IMR-90 (cell line): ENCODE measurements around the gene MPRIP. TPM values are rescaled to one million over a fixed set of nuclear protein-coding genes. Genes with fewer than 3 reads are reported as not detected.

Experiments used
- ATAC-seq: fragments of 200-7000 bp; cut with Tn5 transposase; 2 replicates; pipeline ENCODE4 v1.9.1; 2020; ENCODE audit warnings: low read depth, mild to moderate bottlenecking, moderate library complexity
- BruUV-seq: library from RNA; stranded (reverse); fragments of 400-500 nt; replicated peaks from 2 replicates; lab custom pipeline; 2021; lab: Mats Ljungman, UMichigan
- CTCF ChIA-PET: fragments of 300-600 bp; formaldehyde crosslinking; extraction: SDS; loops from one replicate; lab custom pipeline; 2021; ENCODE audit warnings: antibody characterized with exemption; lab: Yijun Ruan, JAX
- POLR2A ChIA-PET: fragments of 300-600 bp; sonication (Branson Sonifier 250); formaldehyde crosslinking; loops from one replicate; lab custom pipeline; 2022; ENCODE audit warnings: antibody characterized with exemption; ENCODE audit not compliant: unreplicated experiment; lab: Charles Lee
- DNase-seq: peaks from one replicate; pipeline ENCODE4 v3.0.0; 2013
- H2AFZ ChIP-seq: replicated peaks from 2 replicates; pipeline ENCODE3; 2013; ENCODE audit warnings: low read length, mild to moderate bottlenecking; ENCODE audit not compliant: poor library complexity
- H2AK5ac ChIP-seq: 2 replicates; pipeline ENCODE4 v1.6.1; 2013; ENCODE audit warnings: low read depth, low read length, inconsistent platforms
- H2AK9ac ChIP-seq: replicated peaks from 2 replicates; pipeline ENCODE3; 2013; ENCODE audit warnings: mild to moderate bottlenecking, low read depth, low read length, moderate library complexity; ENCODE audit not compliant: poor library complexity
- H2BK120ac ChIP-seq: 2 replicates; pipeline ENCODE4 v1.6.1; 2013; ENCODE audit warnings: low read depth, low read length, inconsistent platforms
- H2BK15ac ChIP-seq: 3 replicates; pipeline ENCODE4 v1.6.1; 2013; ENCODE audit warnings: low read depth, low read length, inconsistent platforms
- H2BK20ac ChIP-seq: 2 replicates; pipeline ENCODE4 v1.6.1; 2013; ENCODE audit warnings: low read depth, mild to moderate bottlenecking, inconsistent platforms, low read length, moderate library complexity
- H2BK5ac ChIP-seq: 2 replicates; pipeline ENCODE4 v1.6.1; 2013; ENCODE audit warnings: mild to moderate bottlenecking, low read depth, low read length, inconsistent platforms; ENCODE audit not compliant: poor library complexity, severe bottlenecking
- H3K14ac ChIP-seq: replicated peaks from 2 replicates; pipeline ENCODE4 v1.6.1; 2013; ENCODE audit warnings: low read depth, low read length, inconsistent platforms
- H3K18ac ChIP-seq: 2 replicates; pipeline ENCODE4 v1.6.1; 2013; ENCODE audit warnings: low read depth, low read length, control low read depth
- H3K23ac ChIP-seq: 2 replicates; pipeline ENCODE4 v1.6.1; 2013; ENCODE audit warnings: low read depth, low read length, inconsistent platforms
- H3K27ac ChIP-seq: 2 replicates; pipeline ENCODE4 v1.5.1; 2013; ENCODE audit warnings: mild to moderate bottlenecking, control low read depth, low read length; ENCODE audit not compliant: insufficient read depth
- H3K27me3 ChIP-seq: 2 replicates; pipeline ENCODE4 v1.6.1; 2013; ENCODE audit warnings: low read length; ENCODE audit not compliant: control insufficient read depth, insufficient read depth
- H3K36me3 ChIP-seq: 2 replicates; pipeline ENCODE4 v1.6.1; 2013; ENCODE audit warnings: low read length, mixed read lengths; ENCODE audit not compliant: control insufficient read depth, insufficient read depth
- H3K4ac ChIP-seq: 2 replicates; pipeline ENCODE4 v1.6.1; 2013; ENCODE audit warnings: low read depth, low read length, inconsistent platforms
- H3K4me1 ChIP-seq: 2 replicates; pipeline ENCODE4 v1.6.1; 2013; ENCODE audit warnings: low read length, mixed read lengths; ENCODE audit not compliant: control insufficient read depth, insufficient read depth
- H3K4me2 ChIP-seq: 2 replicates; pipeline ENCODE4 v1.6.1; 2013; ENCODE audit warnings: low read depth, mild to moderate bottlenecking, control low read depth, low read length, moderate library complexity
- H3K4me3 ChIP-seq: 2 replicates; pipeline ENCODE4 v1.5.1; 2013; ENCODE audit warnings: low read depth, mild to moderate bottlenecking, control low read depth, low read length, moderate library complexity; ENCODE audit not compliant: insufficient read depth
- H3K56ac ChIP-seq: 2 replicates; pipeline ENCODE4 v1.6.1; 2013; ENCODE audit warnings: low read length, inconsistent platforms; ENCODE audit not compliant: insufficient read depth; ENCODE audit errors: extremely low read depth
- H3K79me1 ChIP-seq, 2 experiments: 2 replicates each; pipeline ENCODE4 v1.6.1; 2013; ENCODE audit warnings: low read length in 2 of 2, inconsistent platforms in 1 of 2, low read depth in 1 of 2
- H3K9ac ChIP-seq: 2 replicates; pipeline ENCODE4 v1.6.1; 2013; ENCODE audit warnings: low read depth, low read length, control low read depth
- H3K9me1 ChIP-seq: 2 replicates; pipeline ENCODE4 v1.6.1; 2013; ENCODE audit warnings: low read length, inconsistent platforms; ENCODE audit not compliant: insufficient read depth
- H3K9me3 ChIP-seq: 2 replicates; pipeline ENCODE4 v1.6.1; 2013; ENCODE audit warnings: low read length; ENCODE audit not compliant: control insufficient read depth, insufficient read depth
- H4K20me1 ChIP-seq: 2 replicates; pipeline ENCODE4 v1.6.1; 2013; ENCODE audit warnings: low read length, inconsistent platforms; ENCODE audit not compliant: insufficient read depth
- H4K5ac ChIP-seq: 2 replicates; pipeline ENCODE4 v1.6.1; 2013; ENCODE audit warnings: mild to moderate bottlenecking, low read depth, low read length, control low read depth
- H4K8ac ChIP-seq, 2 experiments: 2 replicates each; pipeline ENCODE4 v1.6.1; 2013; ENCODE audit warnings: low read depth in 2 of 2, low read length in 2 of 2, control low read depth in 1 of 2, inconsistent platforms in 1 of 2
- H4K91ac ChIP-seq: 2 replicates; pipeline ENCODE4 v1.6.1; 2013; ENCODE audit warnings: low read depth, low read length, inconsistent platforms; ENCODE audit not compliant: insufficient read depth
- CEBPB ChIP-seq: IDR thresholded peaks from 2 replicates; pipeline ENCODE4 v1.6.1; 2012; ENCODE audit warnings: low read depth, low read length, improper control_type of control experiment
- ELK1 ChIP-seq: fragments of 150-350 bp; IDR thresholded peaks from 2 replicates; pipeline ENCODE4 v1.6.1; 2016; ENCODE audit warnings: low read depth, mild to moderate bottlenecking, low read length, moderate library complexity, borderline replicate concordance
- FOS ChIP-seq: fragments of 150-350 bp; IDR thresholded peaks from 2 replicates; pipeline ENCODE4 v1.6.1; 2016; ENCODE audit warnings: low read depth, low read length
- MAFK ChIP-seq: IDR thresholded peaks from 2 replicates; pipeline ENCODE4 v1.6.1; 2012; ENCODE audit warnings: low read depth, low read length, improper control_type of control experiment
- MAZ ChIP-seq: IDR thresholded peaks from 2 replicates; pipeline ENCODE4 v1.6.1; 2012; ENCODE audit warnings: low read depth, mild to moderate bottlenecking, low read length, improper control_type of control experiment, moderate library complexity, borderline replicate concordance
- POLR2A ChIP-seq: IDR thresholded peaks from 2 replicates; pipeline ENCODE4 v1.6.1; 2012; ENCODE audit warnings: mild to moderate bottlenecking, low read depth, low read length
- USF2 ChIP-seq: fragments of 150-350 bp; IDR thresholded peaks from 2 replicates; pipeline ENCODE4 v1.6.1; 2017; ENCODE audit warnings: mild to moderate bottlenecking, antibody characterized with exemption, low read length, low read depth
- WGBS, 2 experiments: methylation state at CpG; one replicate each; pipeline versions ENCODE4 v1.1.5 to v1.1.7; 2013; ENCODE audit warnings: missing lambda C conversion rate in 2 of 2; ENCODE audit not compliant: insufficient read length in 1 of 2; ENCODE audit errors: extremely low coverage in 2 of 2; 5-methylcytosine and 5-hydroxymethylcytosine counted together
- dilution Hi-C: fragments of 300-500 bp; cut with HindIII; formaldehyde crosslinking; loops from one replicate; pipeline ENCODE4 v1.14.3; 2018; ENCODE audit warnings: low sequenced_read_pairs; ENCODE audit not compliant: unreplicated experiment
- in situ Hi-C: fragments of 300-500 bp; cut with MboI; formaldehyde crosslinking; loops from 3 replicates; pipeline ENCODE4 v1.14.3; 2019; ENCODE audit warnings: low sequenced_read_pairs, inconsistent platforms, mixed read lengths
- intact Hi-C: fragments of 100-400 bp; cut with micrococcal nuclease; formaldehyde crosslinking; loops from 2 replicates; pipeline ENCODE4 v1.10.0; 2022
- polyA plus RNA-seq, 3 experiments: library from polyadenylated mRNA; depleted of rRNA; stranded (reverse); fragments of >200 nt; gene quantifications; 2 replicates each; pipeline ENCODE4 v1.2.3, GENCODE V29; 2012; ENCODE audit warnings: low replicate concordance in 1 of 3
- total RNA-seq: library from RNA; depleted of rRNA; stranded (reverse); fragments of >200 nt; gene quantifications from 2 replicates; pipeline ENCODE4 v1.2.3, GENCODE V29; 2012
- TF ChIP-seq, protein P1 (sequence below): conservative IDR thresholded peaks from 2 replicates; pipeline ENCODE4 v1.5.1; 2012; ENCODE audit warnings: mild to moderate bottlenecking, low read depth, low read length, improper control_type of control experiment

The MPRIP gene
- total and polyA plus RNA-seq, 2 of the 4 experiments (the other 2 are of a cell fraction): 111 to 149 TPM

DNA sequence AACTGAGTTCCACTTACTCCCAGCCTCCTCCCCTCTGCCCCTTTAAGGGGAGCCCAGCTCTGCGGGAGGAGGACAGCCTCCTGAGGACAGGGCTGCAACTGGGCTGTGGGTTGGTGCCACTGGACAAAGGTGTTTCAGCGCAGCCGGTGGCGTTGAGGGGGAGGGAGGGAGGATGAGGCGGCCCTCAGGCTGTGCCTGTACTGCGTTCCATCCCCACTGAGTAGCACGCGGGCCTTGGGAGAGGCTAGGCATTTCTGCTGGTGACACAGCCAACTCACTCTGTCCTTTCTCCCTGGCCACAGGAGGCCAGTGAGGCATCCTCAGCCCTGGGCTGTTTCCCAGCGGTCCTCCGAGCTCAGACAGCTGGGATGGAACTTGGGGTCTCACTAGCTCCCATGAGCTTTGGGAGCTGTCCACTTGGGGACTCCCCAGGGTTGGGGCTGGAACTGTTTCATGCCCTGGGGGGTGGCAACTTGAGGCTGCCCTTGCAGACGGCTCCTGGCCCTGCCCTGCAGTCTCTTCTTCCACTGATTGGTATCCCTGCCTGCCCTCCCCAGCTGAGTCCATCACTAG is 70.5 kb downstream of the MPRIP start:
- Histone ChIP-seq H3K9ac (no peak overlapping the region), H3K18ac (no peak overlapping the region), H3K79me1 (peaks cover 48 to 98% of the 10 kb centered on the region in 2 experiments), H4K20me1 (peaks cover 99% of the 10 kb centered on the region), H3K4me2 (no peak overlapping the region), H3K4me3 (no peak overlapping the region), H4K8ac (no peak overlapping the region), H2AK9ac (no peak overlapping the region), H3K4me1 (peaks cover 19% of the 10 kb centered on the region), H4K91ac (no peak overlapping the region), H3K9me1 (peaks cover 61% of the 10 kb centered on the region), H3K27me3 (no peaks in the 10 kb centered on the region), H2AFZ (peak overlapping the region; percentile 44), H3K27ac (no peak overlapping the region), H2AK5ac (no peak overlapping the region), H3K4ac (no peak overlapping the region), H3K14ac (no peak overlapping the region; the same call in 1 of the 2 replicates), H2BK15ac (no peak overlapping the region), H2BK5ac (no peak overlapping the region), H3K56ac (no peak overlapping the region), H4K5ac (no peak overlapping the region), H3K9me3 (no peaks in the 10 kb centered on the region), H2BK120ac (no peak overlapping the region), H3K23ac (no peak overlapping the region), H2BK20ac (no peak overlapping the region), H3K36me3 (no peaks in the 10 kb centered on the region)
- in situ Hi-C loops (no loop called here), dilution Hi-C loops (no loop called here), intact Hi-C loops (no loop called here)
- no peak for DNase-seq
- no TSS peak for BruUV-seq
- no peak for ATAC-seq
- no CpG with 5 or more reads among the region's 11 CpGs for WGBS, 2 experiments
- CTCF ChIA-PET: no interaction called here
- POLR2A ChIA-PET: no interaction called here
- TF ChIP-seq FOS: no peak
- no peak for TF ChIP-seq MAFK
- no peak for TF ChIP-seq ELK1
- TF ChIP-seq POLR2A: no peak
- TF ChIP-seq, protein P1, sequence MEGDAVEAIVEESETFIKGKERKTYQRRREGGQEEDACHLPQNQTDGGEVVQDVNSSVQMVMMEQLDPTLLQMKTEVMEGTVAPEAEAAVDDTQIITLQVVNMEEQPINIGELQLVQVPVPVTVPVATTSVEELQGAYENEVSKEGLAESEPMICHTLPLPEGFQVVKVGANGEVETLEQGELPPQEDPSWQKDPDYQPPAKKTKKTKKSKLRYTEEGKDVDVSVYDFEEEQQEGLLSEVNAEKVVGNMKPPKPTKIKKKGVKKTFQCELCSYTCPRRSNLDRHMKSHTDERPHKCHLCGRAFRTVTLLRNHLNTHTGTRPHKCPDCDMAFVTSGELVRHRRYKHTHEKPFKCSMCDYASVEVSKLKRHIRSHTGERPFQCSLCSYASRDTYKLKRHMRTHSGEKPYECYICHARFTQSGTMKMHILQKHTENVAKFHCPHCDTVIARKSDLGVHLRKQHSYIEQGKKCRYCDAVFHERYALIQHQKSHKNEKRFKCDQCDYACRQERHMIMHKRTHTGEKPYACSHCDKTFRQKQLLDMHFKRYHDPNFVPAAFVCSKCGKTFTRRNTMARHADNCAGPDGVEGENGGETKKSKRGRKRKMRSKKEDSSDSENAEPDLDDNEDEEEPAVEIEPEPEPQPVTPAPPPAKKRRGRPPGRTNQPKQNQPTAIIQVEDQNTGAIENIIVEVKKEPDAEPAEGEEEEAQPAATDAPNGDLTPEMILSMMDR: no peak
- TF ChIP-seq USF2: no peak
- TF ChIP-seq MAZ: no peak
- no peak for TF ChIP-seq CEBPB
